A549 (cell line): ENCODE measurements around the gene CX3CL1.

Source experiments
- EP300 ChIP-seq, 2 experiments: fragments of >200 bp; sonication (Bioruptor Twin); formaldehyde crosslinking; IDR thresholded peaks; 2 replicates in 1 of 2; 3 replicates in 1 of 2; pipeline ENCODE4 v1.6.1; 2016 to 2017
- FOXS1 ChIP-seq: fragments of 250-450 bp; sonication (Bioruptor Pico); IDR thresholded peaks from 2 replicates; pipeline ENCODE4 v1.5.0; 2020; ENCODE audit warnings: mild to moderate bottlenecking, moderate library complexity
- GATA3 ChIP-seq: IDR thresholded peaks from 2 replicates; pipeline ENCODE4 v1.6.1; 2012; ENCODE audit warnings: borderline replicate concordance
- HDAC2 ChIP-seq: fragments of 200-600 bp; sonication (generic); IDR thresholded peaks from 2 replicates; pipeline ENCODE4 v1.6.1; 2016
- JUNB ChIP-seq: fragments of >200 bp; sonication (Bioruptor Twin); formaldehyde crosslinking; IDR thresholded peaks from 2 replicates; pipeline ENCODE4 v1.6.1; 2016
- POLR2A ChIP-seq: IDR thresholded peaks from 2 replicates; pipeline ENCODE4 v1.6.1; 2012; ENCODE audit warnings: mild to moderate bottlenecking, low read length
- SREBF2 ChIP-seq: fragments of 450-650 bp; IDR thresholded peaks from 2 replicates; pipeline ENCODE4 v1.6.1; 2014; ENCODE audit warnings: mild to moderate bottlenecking, moderate library complexity
- TF ChIP-seq, protein P1 (sequence below): fragments of >200 bp; sonication (Bioruptor Twin); formaldehyde crosslinking; IDR thresholded peaks from 3 replicates; pipeline ENCODE4 v1.5.1; 2016
- TF ChIP-seq, protein P2 (sequence below): fragments of 200-600 bp; sonication (generic); IDR thresholded peaks from 2 replicates; pipeline ENCODE4 v1.6.1; 2016; ENCODE audit warnings: antibody characterized with exemption, mild to moderate bottlenecking, moderate library complexity
- TF ChIP-seq, protein P3 (sequence below): fragments of 150-350 bp; IDR thresholded peaks from 2 replicates; pipeline ENCODE4 v1.6.1; 2014; ENCODE audit warnings: low read depth, mild to moderate bottlenecking, low read length

DNA sequence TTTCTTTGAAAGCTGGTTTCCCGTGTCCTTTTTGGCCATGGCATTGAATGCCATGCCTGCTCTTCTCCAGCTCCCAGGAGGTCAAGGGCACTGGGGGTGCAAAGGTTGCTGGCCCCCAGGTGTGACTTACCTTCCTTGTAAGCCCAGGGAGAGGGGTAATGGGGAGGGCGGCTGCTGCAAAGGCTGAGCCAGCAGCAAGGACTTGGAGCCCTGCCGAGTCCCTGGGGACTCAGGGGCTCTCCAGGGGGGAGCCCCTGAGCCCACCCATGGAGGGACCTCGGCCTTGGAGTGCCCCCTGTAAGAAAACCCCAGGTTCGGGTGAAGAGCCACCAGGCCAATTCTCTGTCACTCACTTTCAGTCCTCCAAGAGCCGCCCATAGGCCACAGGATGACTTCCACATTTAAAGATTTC, 19.6 kb upstream of the CX3CL1 start:
- no peak for TF ChIP-seq HDAC2
- TF ChIP-seq, protein P1, sequence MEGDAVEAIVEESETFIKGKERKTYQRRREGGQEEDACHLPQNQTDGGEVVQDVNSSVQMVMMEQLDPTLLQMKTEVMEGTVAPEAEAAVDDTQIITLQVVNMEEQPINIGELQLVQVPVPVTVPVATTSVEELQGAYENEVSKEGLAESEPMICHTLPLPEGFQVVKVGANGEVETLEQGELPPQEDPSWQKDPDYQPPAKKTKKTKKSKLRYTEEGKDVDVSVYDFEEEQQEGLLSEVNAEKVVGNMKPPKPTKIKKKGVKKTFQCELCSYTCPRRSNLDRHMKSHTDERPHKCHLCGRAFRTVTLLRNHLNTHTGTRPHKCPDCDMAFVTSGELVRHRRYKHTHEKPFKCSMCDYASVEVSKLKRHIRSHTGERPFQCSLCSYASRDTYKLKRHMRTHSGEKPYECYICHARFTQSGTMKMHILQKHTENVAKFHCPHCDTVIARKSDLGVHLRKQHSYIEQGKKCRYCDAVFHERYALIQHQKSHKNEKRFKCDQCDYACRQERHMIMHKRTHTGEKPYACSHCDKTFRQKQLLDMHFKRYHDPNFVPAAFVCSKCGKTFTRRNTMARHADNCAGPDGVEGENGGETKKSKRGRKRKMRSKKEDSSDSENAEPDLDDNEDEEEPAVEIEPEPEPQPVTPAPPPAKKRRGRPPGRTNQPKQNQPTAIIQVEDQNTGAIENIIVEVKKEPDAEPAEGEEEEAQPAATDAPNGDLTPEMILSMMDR, result no peak
- TF ChIP-seq, protein P2, sequence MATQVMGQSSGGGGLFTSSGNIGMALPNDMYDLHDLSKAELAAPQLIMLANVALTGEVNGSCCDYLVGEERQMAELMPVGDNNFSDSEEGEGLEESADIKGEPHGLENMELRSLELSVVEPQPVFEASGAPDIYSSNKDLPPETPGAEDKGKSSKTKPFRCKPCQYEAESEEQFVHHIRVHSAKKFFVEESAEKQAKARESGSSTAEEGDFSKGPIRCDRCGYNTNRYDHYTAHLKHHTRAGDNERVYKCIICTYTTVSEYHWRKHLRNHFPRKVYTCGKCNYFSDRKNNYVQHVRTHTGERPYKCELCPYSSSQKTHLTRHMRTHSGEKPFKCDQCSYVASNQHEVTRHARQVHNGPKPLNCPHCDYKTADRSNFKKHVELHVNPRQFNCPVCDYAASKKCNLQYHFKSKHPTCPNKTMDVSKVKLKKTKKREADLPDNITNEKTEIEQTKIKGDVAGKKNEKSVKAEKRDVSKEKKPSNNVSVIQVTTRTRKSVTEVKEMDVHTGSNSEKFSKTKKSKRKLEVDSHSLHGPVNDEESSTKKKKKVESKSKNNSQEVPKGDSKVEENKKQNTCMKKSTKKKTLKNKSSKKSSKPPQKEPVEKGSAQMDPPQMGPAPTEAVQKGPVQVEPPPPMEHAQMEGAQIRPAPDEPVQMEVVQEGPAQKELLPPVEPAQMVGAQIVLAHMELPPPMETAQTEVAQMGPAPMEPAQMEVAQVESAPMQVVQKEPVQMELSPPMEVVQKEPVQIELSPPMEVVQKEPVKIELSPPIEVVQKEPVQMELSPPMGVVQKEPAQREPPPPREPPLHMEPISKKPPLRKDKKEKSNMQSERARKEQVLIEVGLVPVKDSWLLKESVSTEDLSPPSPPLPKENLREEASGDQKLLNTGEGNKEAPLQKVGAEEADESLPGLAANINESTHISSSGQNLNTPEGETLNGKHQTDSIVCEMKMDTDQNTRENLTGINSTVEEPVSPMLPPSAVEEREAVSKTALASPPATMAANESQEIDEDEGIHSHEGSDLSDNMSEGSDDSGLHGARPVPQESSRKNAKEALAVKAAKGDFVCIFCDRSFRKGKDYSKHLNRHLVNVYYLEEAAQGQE, result no peak
- no peak for TF ChIP-seq SREBF2
- TF ChIP-seq EP300 (IDR thresholded peaks at IDR 0.05), result no peak
- TF ChIP-seq GATA3, result no peak
- TF ChIP-seq JUNB, result no peak
- TF ChIP-seq POLR2A, result no peak
- TF ChIP-seq, protein P3, sequence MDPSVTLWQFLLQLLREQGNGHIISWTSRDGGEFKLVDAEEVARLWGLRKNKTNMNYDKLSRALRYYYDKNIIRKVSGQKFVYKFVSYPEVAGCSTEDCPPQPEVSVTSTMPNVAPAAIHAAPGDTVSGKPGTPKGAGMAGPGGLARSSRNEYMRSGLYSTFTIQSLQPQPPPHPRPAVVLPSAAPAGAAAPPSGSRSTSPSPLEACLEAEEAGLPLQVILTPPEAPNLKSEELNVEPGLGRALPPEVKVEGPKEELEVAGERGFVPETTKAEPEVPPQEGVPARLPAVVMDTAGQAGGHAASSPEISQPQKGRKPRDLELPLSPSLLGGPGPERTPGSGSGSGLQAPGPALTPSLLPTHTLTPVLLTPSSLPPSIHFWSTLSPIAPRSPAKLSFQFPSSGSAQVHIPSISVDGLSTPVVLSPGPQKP, result no peak
- TF ChIP-seq FOXS1, result no peak
